A673 (cell line): ENCODE data around the gene OR9A2. TPM values are rescaled to one million over a fixed set of nuclear protein-coding genes. Genes with fewer than 3 reads are reported as not detected.

Source experiments
- BruUV-seq: library from RNA; stranded (reverse); fragments of 400-500 nt; replicated peaks from 2 replicates; lab custom pipeline; 2021; lab: Mats Ljungman, UMichigan
- CTCF ChIA-PET: fragments of 300-600 bp; sonication (Branson Sonifier 250); formaldehyde crosslinking; loops from one replicate; lab custom pipeline; 2022; ENCODE audit warnings: antibody characterized with exemption; lab: Charles Lee
- POLR2A ChIA-PET: fragments of 300-600 bp; sonication (Branson Sonifier 250); formaldehyde crosslinking; loops from one replicate; lab custom pipeline; 2022; ENCODE audit warnings: antibody characterized with exemption; ENCODE audit not compliant: low non-redundant PET; lab: Charles Lee
- DNase-seq: peaks from one replicate; pipeline ENCODE4 v3.0.0-alpha.2; 2015; ENCODE audit warnings: low spot score
- H3K27ac ChIP-seq: fragments of 200-600 bp; sonication (generic); 2 replicates; pipeline ENCODE4 v1.5.1; 2016; ENCODE audit warnings: mixed run types, low read depth, mild to moderate bottlenecking, mixed read lengths, antibody characterized with exemption, low read length; ENCODE audit not compliant: poor library complexity, severe bottlenecking
- H3K27me3 ChIP-seq: fragments of 200-600 bp; sonication (generic); replicated peaks from 2 replicates; pipeline ENCODE4 v1.6.1; 2017; ENCODE audit warnings: mixed run types, low read depth, mild to moderate bottlenecking, mixed read lengths, antibody characterized with exemption, low read length; ENCODE audit not compliant: insufficient read depth, poor library complexity
- H3K36me3 ChIP-seq: fragments of 200-600 bp; sonication (generic); 2 replicates; pipeline ENCODE4 v1.6.1; 2016; ENCODE audit warnings: mixed run types, mild to moderate bottlenecking, mixed read lengths, antibody characterized with exemption, low read length; ENCODE audit not compliant: insufficient read depth, poor library complexity, severe bottlenecking
- H3K4me1 ChIP-seq: fragments of 200-600 bp; sonication (generic); 2 replicates; pipeline ENCODE4 v1.6.1; 2017; ENCODE audit warnings: mixed run types, mild to moderate bottlenecking, mixed read lengths, antibody characterized with exemption, low read length; ENCODE audit not compliant: insufficient read depth, poor library complexity, severe bottlenecking
- H3K4me3 ChIP-seq: fragments of 200-600 bp; sonication (generic); 2 replicates; pipeline ENCODE4 v1.5.1; 2016; ENCODE audit warnings: low read depth, mixed run types, mild to moderate bottlenecking, mixed read lengths, low read length; ENCODE audit not compliant: poor library complexity, severe bottlenecking
- H3K9me3 ChIP-seq: fragments of 200-600 bp; sonication (generic); 2 replicates; pipeline ENCODE4 v1.6.1; 2016; ENCODE audit warnings: mixed run types, low read depth, mild to moderate bottlenecking, mixed read lengths, antibody characterized with exemption, low read length; ENCODE audit not compliant: poor library complexity, severe bottlenecking
- CTCF ChIP-seq: fragments of 300-800, 200-600 bp; sonication (generic); conservative IDR thresholded peaks from 2 replicates; pipeline ENCODE4 v1.5.1; 2017; ENCODE audit warnings: low read depth, mild to moderate bottlenecking, antibody characterized with exemption, low read length, moderate library complexity, mixed read lengths
- EZH2 ChIP-seq: fragments of 200-600 bp; sonication (generic); IDR thresholded peaks from 2 replicates; pipeline ENCODE4 v1.6.1; 2017; ENCODE audit warnings: borderline replicate concordance, low read depth, mild to moderate bottlenecking, mixed read lengths, antibody characterized with exemption, low read length; ENCODE audit not compliant: poor library complexity, severe bottlenecking
- intact Hi-C: fragments of 100-400 bp; cut with micrococcal nuclease; formaldehyde crosslinking; loops from one replicate; pipeline ENCODE4 v1.10.0; 2022; ENCODE audit not compliant: unreplicated experiment
- total RNA-seq: library from RNA; stranded (reverse); gene quantifications from 2 replicates; pipeline ENCODE4 v1.2.3, GENCODE V29; 2021

OR9A2 gene
- total RNA-seq, 1 experiment from 2014 or later: not detected

- Histone ChIP-seq H3K27me3 (peaks cover 35% of the 10 kb centered on the region), H3K36me3 (no peaks in the 10 kb centered on the region), H3K4me1 (no peaks in the 10 kb centered on the region), H3K9me3 (no peaks in the 10 kb centered on the region), H3K4me3 (no peak overlapping the region), H3K27ac (no peak overlapping the region)
- no peak for DNase-seq
- POLR2A ChIA-PET: no interaction called here
- CTCF ChIA-PET: no interaction called here
- intact Hi-C loops: no loop called here
- no peak for TF ChIP-seq CTCF
- TF ChIP-seq EZH2: no peak
- no TSS peak for BruUV-seq
Observed at GRCh38 chr7:143025371-143025770, 1.6 kb downstream of the OR9A2 start.

- no peak for TF ChIP-seq EZH2
- no TSS peak for BruUV-seq
Observed at GRCh38 chr7:143023047-143023446, 3.9 kb downstream of the OR9A2 start.

GRCh38 chr7:143018931-143019330 lies 8.0 kb downstream of the OR9A2 start:
- CTCF ChIA-PET: no interaction called here
- H3K27me3 ChIP-seq: peaks cover 3% of the 10 kb centered on the region
- DNase-seq: no peak
- intact Hi-C loops: no loop called here
- POLR2A ChIA-PET: no interaction called here
- H3K4me3 ChIP-seq: no peak overlapping the region
- no peaks in the 10 kb centered on the region for H3K9me3 ChIP-seq
- TF ChIP-seq EZH2 (no peak), CTCF (no peak)
- no peaks in the 10 kb centered on the region for H3K36me3 ChIP-seq
- H3K27ac ChIP-seq: no peak overlapping the region
- no peaks in the 10 kb centered on the region for H3K4me1 ChIP-seq
- BruUV-seq: no TSS peak

More at GRCh38 chr7:143023047-143023446, 3.9 kb downstream of the OR9A2 start:
- ChIA-PET POLR2A (no interaction called here), CTCF (no interaction called here)
- Histone ChIP-seq H3K27me3 (peaks cover 16% of the 10 kb centered on the region), H3K4me3 (no peak overlapping the region), H3K27ac (no peak overlapping the region), H3K36me3 (no peaks in the 10 kb centered on the region), H3K4me1 (no peaks in the 10 kb centered on the region), H3K9me3 (no peaks in the 10 kb centered on the region)
- DNase-seq: no peak
- intact Hi-C loops: no loop called here

- Histone ChIP-seq H3K4me1 (no peaks in the 10 kb centered on the region), H3K27me3 (peaks cover 3% of the 10 kb centered on the region), H3K4me3 (no peak overlapping the region), H3K36me3 (no peaks in the 10 kb centered on the region), H3K27ac (no peak overlapping the region), H3K9me3 (no peaks in the 10 kb centered on the region)
- intact Hi-C loops: no loop called here
- ChIA-PET CTCF (no interaction called here), POLR2A (no interaction called here)
- DNase-seq: no peak
- no TSS peak for BruUV-seq
- TF ChIP-seq EZH2 (no peak), CTCF (no peak)
Observed at GRCh38 chr7:143016996-143017395, 9.9 kb downstream of the OR9A2 start.
